Peyer's patch (tissue), 4 donors: Measurements from ENCODE around the gene SHMT2.

ENCODE experiments used
- POLR2A ChIP-seq, 2 donors: fragments of 450-650 bp; IDR thresholded peaks; one replicate each; pipeline ENCODE4 v1.5.1; 2017; ENCODE audit warnings: antibody characterized with exemption in 2 of 2, mild to moderate bottlenecking in 2 of 2, moderate library complexity in 2 of 2
- TF ChIP-seq, protein P1 (sequence below), 6 experiments: fragments of 450-650 bp in 4 of 6; fragments of 200-600 bp in 2 of 6; sonication (generic) in 1 of 6; IDR thresholded peaks; one replicate each; pipeline ENCODE4 v1.5.1; 2017 to 2019; ENCODE audit warnings: antibody characterized with exemption in 6 of 6, mild to moderate bottlenecking in 3 of 6, moderate library complexity in 1 of 6

DNA sequence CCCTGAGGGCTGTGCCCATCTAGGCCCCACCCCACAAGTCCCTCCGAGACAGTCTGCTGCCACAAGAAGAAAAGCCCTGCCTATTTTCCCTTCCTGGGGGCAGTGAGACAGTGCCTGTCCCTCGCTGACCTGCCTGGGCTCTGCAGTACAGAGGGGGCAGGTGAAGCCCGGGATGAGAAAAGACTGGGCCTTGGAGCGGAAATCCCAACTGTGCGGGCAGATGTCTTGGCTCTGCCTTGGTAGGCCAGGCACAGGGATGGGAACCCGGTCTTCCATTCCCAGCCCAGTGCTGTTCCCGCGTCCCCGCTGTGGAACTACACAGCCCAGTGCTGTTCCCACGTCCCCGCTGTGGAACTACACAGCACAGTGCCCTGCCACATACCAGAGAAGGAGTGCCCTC lies 25.7 kb upstream of the SHMT2 start:
- TF ChIP-seq, protein P1, sequence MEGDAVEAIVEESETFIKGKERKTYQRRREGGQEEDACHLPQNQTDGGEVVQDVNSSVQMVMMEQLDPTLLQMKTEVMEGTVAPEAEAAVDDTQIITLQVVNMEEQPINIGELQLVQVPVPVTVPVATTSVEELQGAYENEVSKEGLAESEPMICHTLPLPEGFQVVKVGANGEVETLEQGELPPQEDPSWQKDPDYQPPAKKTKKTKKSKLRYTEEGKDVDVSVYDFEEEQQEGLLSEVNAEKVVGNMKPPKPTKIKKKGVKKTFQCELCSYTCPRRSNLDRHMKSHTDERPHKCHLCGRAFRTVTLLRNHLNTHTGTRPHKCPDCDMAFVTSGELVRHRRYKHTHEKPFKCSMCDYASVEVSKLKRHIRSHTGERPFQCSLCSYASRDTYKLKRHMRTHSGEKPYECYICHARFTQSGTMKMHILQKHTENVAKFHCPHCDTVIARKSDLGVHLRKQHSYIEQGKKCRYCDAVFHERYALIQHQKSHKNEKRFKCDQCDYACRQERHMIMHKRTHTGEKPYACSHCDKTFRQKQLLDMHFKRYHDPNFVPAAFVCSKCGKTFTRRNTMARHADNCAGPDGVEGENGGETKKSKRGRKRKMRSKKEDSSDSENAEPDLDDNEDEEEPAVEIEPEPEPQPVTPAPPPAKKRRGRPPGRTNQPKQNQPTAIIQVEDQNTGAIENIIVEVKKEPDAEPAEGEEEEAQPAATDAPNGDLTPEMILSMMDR (IDR thresholded peaks at IDR 0.05), result no peak
- no peak for TF ChIP-seq POLR2A (IDR thresholded peaks at IDR 0.05)
